Smooth muscle cell of the coronary artery (primary cell): ENCODE measurements around the gene EGLN3. TPM values are rescaled to one million over a fixed set of nuclear protein-coding genes. Genes with fewer than 3 reads are reported as not detected.

Source experiments
- total RNA-seq: library from RNA; depleted of rRNA; stranded (reverse); fragments of >200 nt; gene quantifications from 2 replicates; pipeline ENCODE4 v1.2.3, GENCODE V29; 2014; ENCODE audit warnings: low replicate concordance

The EGLN3 gene
- total RNA-seq: 0.08 and 1.3 TPM in 2 replicates

DNA sequence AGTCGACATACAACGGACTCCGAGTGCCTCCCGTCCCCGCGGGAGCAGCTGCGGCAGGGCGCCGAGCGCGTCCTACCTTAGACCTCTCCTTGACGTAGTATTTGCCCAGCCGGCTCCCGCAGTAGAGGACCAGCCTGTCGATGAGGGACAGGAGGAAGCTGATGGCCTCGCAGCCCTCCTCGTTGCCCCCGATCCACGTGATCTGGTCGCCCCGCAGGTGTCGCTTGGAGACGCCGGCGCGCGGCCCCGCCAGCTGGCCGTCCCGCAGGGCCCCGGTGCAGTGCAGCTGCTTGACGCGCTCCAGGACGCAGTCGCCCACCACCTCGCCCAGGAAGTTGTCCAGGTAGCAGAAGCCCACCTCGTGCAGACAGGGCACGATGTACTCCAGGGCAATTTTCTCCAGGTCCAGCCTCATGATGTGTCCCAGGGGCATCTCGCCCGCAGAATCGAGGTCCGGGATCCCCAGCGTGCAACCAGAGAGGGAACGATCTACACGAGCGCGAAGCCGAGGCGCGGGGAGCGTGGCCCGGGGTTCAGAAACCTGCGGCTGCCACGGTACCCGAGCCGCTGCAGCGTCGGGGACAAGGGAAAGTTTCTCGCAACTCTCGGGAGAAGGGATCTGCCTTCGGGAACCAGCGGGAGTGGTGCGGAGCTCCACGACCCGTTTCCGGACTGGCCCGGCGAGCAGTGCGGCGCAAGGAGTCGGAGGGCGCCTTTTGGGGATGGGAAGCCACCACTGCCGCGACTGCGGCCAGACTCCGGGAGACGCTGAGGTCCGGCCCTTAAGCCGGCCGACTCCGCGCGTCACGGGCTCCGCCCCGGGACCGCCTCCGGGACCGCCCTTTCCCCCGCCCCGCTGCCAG is at the start of gene EGLN3:
Gene EGLN3, minus strand, starts transcription at position 755 of the 863 bp plus-strand sequence. Its CDS starts 322 bp downstream, at position 433.

